ENCODE results near the gene GABBR2. TPM values are rescaled to one million over a fixed set of nuclear protein-coding genes. Genes with fewer than 3 reads are reported as not detected.
"Not testable (repeated sequence)": the region's sequence is repeated elsewhere in the genome, so short reads cannot be mapped to it uniquely, and the experiment has no call there.

Gene GABBR2
- total RNA-seq, 1 donor from 2014 or later: not detected

- Mint-ChIP-seq H3K27me3 (ENCODE audit: low read depth) (no peaks in the 10 kb centered on the region), H3K4me1 (ENCODE audit: low read depth) (no peaks in the 10 kb centered on the region), H3K36me3 (ENCODE audit: low read depth) (no peaks in the 10 kb centered on the region), H3K9me3 (no peaks in the 10 kb centered on the region), H3K4me3 (ENCODE audit: low read depth) (no peak overlapping the region), H3K27ac (no peak overlapping the region)
- intact Hi-C loops (cut with micrococcal nuclease): no loop called here
- DNase-seq (ENCODE audit: low spot score): no peak
Observed at GRCh38 chr9:98506422-98507054, 202.2 kb downstream of the GABBR2 start.

- Mint-ChIP-seq H3K27ac (no peak overlapping the region), H3K36me3 (ENCODE audit: low read depth) (no peaks in the 10 kb centered on the region), H3K4me3 (ENCODE audit: low read depth) (no peak overlapping the region), H3K27me3 (ENCODE audit: low read depth) (no peaks in the 10 kb centered on the region), H3K4me1 (ENCODE audit: low read depth) (no peaks in the 10 kb centered on the region), H3K9me3 (no peaks in the 10 kb centered on the region)
- no peak for DNase-seq (ENCODE audit: low spot score)
- intact Hi-C loops (cut with micrococcal nuclease): no loop called here
Observed at GRCh38 chr9:98504298-98505282, 204.1 kb downstream of the GABBR2 start.

DNA sequence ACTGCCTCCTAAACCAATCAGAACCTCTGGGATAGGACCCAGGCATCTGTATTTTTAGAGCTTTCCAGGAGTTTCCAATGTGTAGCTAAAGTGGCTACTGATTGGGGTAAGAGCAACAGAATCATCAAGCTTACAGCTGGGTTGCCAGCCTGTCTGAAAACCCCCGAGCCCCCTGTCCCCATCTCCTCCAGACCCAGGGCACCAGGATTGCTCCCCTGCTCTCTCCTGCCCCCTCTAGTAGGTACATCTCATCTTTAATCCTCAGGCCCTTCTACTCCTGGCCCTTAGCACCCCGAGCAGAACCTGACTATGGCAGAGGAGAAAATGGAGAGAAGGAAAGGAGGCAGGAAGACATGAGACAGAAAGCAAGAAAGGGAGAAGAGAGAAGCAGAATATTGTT is 204.9 kb downstream of the GABBR2 start:
- no peak overlapping the region for H3K27ac Mint-ChIP-seq
- H3K9me3 Mint-ChIP-seq: no peaks in the 10 kb centered on the region
- no peak for DNase-seq (ENCODE audit: low spot score)
- no peak overlapping the region for H3K4me3 Mint-ChIP-seq (ENCODE audit: low read depth)
- H3K36me3 Mint-ChIP-seq (ENCODE audit: low read depth): no peaks in the 10 kb centered on the region
- intact Hi-C loops (cut with micrococcal nuclease): no loop called here
- no peaks in the 10 kb centered on the region for H3K27me3 Mint-ChIP-seq (ENCODE audit: low read depth)
- H3K4me1 Mint-ChIP-seq (ENCODE audit: low read depth): no peaks in the 10 kb centered on the region

DNA sequence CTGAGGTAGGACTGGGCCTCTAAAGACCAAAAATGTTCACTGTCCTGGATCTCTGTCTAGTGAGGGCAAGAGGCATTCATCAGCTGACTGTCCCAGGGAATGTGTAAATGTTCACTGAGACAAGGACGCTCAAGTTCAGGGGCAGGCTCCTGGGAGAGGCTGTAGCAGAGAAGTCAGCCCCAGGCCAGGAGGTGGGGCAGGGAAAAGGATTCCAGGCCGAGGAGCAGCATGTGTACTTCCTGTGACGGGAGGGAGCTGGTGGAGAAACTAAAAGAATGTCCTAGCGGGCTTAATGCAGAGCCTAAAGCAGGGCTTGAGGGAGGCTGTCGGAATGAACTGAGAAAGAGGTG is 205.8 kb downstream of the GABBR2 start:
- H3K9me3 Mint-ChIP-seq: no peaks in the 10 kb centered on the region
- H3K36me3 Mint-ChIP-seq (ENCODE audit: low read depth): no peaks in the 10 kb centered on the region
- no peak for DNase-seq (ENCODE audit: low spot score)
- intact Hi-C loops (cut with micrococcal nuclease): no loop called here
- no peak overlapping the region for H3K4me3 Mint-ChIP-seq (ENCODE audit: low read depth)
- H3K27me3 Mint-ChIP-seq (ENCODE audit: low read depth): no peaks in the 10 kb centered on the region
- no peak overlapping the region for H3K27ac Mint-ChIP-seq
- no peaks in the 10 kb centered on the region for H3K4me1 Mint-ChIP-seq (ENCODE audit: low read depth)

- Mint-ChIP-seq H3K4me3 (ENCODE audit: low read depth) (no peak overlapping the region), H3K4me1 (ENCODE audit: low read depth) (no peaks in the 10 kb centered on the region), H3K9me3 (no peaks in the 10 kb centered on the region), H3K36me3 (ENCODE audit: low read depth) (no peaks in the 10 kb centered on the region), H3K27me3 (ENCODE audit: low read depth) (no peaks in the 10 kb centered on the region), H3K27ac (no peak overlapping the region)
- intact Hi-C loops (cut with micrococcal nuclease): no loop called here
- DNase-seq (ENCODE audit: low spot score): no peak
Observed at GRCh38 chr9:98502311-98502975, 206.3 kb downstream of the GABBR2 start.

GRCh38 chr9:98501819-98502218 is 206.9 kb downstream of the GABBR2 start:
- H3K9me3 Mint-ChIP-seq: no peaks in the 10 kb centered on the region
- no peaks in the 10 kb centered on the region for H3K4me1 Mint-ChIP-seq (ENCODE audit: low read depth)
- no peaks in the 10 kb centered on the region for H3K36me3 Mint-ChIP-seq (ENCODE audit: low read depth)
- intact Hi-C loops (cut with micrococcal nuclease): no loop called here
- H3K27ac Mint-ChIP-seq: no peak overlapping the region
- no peak for DNase-seq (ENCODE audit: low spot score)
- no peak overlapping the region for H3K4me3 Mint-ChIP-seq (ENCODE audit: low read depth)
- H3K27me3 Mint-ChIP-seq (ENCODE audit: low read depth): no peaks in the 10 kb centered on the region

DNA sequence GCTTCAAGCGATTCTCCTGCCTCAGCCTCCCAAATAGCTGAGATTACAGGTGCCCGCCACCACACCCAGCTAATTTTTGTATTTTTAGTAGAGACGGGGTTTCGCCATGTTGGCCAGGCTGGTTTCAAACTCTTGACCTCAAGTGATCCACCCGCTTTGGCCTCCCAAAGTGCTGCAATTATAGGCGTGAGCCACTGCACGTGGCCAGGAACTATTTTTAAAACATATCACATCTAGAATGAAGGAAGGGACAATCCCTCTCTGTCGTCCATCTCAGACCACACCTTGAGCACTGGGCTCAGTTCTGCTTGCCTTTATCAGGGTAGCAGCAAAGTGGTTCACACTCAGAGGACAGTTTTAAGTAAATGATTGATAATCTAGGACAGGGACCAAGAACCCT is 207.5 kb downstream of the GABBR2 start:
- DNase-seq (ENCODE audit: low spot score); H3K9me3 Mint-ChIP-seq; intact Hi-C loops (cut with micrococcal nuclease); H3K36me3 Mint-ChIP-seq (ENCODE audit: low read depth); H3K4me3 Mint-ChIP-seq (ENCODE audit: low read depth); H3K4me1 Mint-ChIP-seq (ENCODE audit: low read depth); H3K27me3 Mint-ChIP-seq (ENCODE audit: low read depth); H3K27ac Mint-ChIP-seq: not testable (repeated sequence)

GRCh38 chr9:98500337-98500919 is 208.3 kb downstream of the GABBR2 start:
- no peaks in the 10 kb centered on the region for H3K4me1 Mint-ChIP-seq (ENCODE audit: low read depth)
- no peak overlapping the region for H3K4me3 Mint-ChIP-seq (ENCODE audit: low read depth)
- no peaks in the 10 kb centered on the region for H3K36me3 Mint-ChIP-seq (ENCODE audit: low read depth)
- no peak for DNase-seq (ENCODE audit: low spot score)
- no peaks in the 10 kb centered on the region for H3K27me3 Mint-ChIP-seq (ENCODE audit: low read depth)
- intact Hi-C loops (cut with micrococcal nuclease): no loop called here
- no peaks in the 10 kb centered on the region for H3K9me3 Mint-ChIP-seq
- no peak overlapping the region for H3K27ac Mint-ChIP-seq

- Mint-ChIP-seq H3K27me3 (ENCODE audit: low read depth) (peaks cover 1% of the 10 kb centered on the region), H3K4me1 (ENCODE audit: low read depth) (no peaks in the 10 kb centered on the region), H3K4me3 (ENCODE audit: low read depth) (no peak overlapping the region), H3K27ac (no peak overlapping the region), H3K36me3 (ENCODE audit: low read depth) (no peaks in the 10 kb centered on the region), H3K9me3 (no peaks in the 10 kb centered on the region)
- DNase-seq (ENCODE audit: low spot score): no peak
- intact Hi-C loops (cut with micrococcal nuclease): no loop called here
Observed at GRCh38 chr9:98495530-98495929, 213.2 kb downstream of the GABBR2 start.

GRCh38 chr9:98494852-98495251 is 213.9 kb downstream of the GABBR2 start:
- Mint-ChIP-seq H3K27me3 (ENCODE audit: low read depth) (peaks cover 1% of the 10 kb centered on the region), H3K4me1 (ENCODE audit: low read depth) (no peaks in the 10 kb centered on the region), H3K36me3 (ENCODE audit: low read depth) (no peaks in the 10 kb centered on the region), H3K4me3 (ENCODE audit: low read depth) (no peak overlapping the region), H3K27ac (no peak overlapping the region), H3K9me3 (no peaks in the 10 kb centered on the region)
- no peak for DNase-seq (ENCODE audit: low spot score)
- intact Hi-C loops (cut with micrococcal nuclease): no loop called here

DNA sequence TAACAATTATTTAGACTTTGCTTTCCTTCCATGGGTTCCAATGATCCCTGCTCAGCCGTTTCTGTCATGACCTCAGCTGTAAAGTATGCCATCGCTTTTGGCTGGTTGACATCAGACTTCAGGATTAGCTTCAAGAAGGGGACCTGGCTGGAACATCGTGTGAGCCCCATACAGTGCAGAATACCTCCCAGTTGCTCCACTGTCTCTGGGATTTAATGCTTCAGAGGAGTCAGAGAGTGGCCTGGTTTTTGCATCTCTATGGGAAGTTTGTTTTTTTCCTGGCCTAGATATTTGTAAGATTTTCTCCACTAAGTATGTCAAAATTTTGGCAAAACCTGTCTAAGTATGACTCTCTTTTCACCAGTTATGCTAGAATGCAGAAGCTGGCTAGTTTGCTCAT is 216.9 kb downstream of the GABBR2 start:
- Mint-ChIP-seq H3K27me3 (ENCODE audit: low read depth) (peaks cover 1% of the 10 kb centered on the region), H3K27ac (no peak overlapping the region), H3K4me3 (ENCODE audit: low read depth) (no peak overlapping the region), H3K9me3 (no peaks in the 10 kb centered on the region), H3K36me3 (ENCODE audit: low read depth) (no peaks in the 10 kb centered on the region), H3K4me1 (ENCODE audit: low read depth) (no peaks in the 10 kb centered on the region)
- intact Hi-C loops (cut with micrococcal nuclease): no loop called here
- no peak for DNase-seq (ENCODE audit: low spot score)

DNA sequence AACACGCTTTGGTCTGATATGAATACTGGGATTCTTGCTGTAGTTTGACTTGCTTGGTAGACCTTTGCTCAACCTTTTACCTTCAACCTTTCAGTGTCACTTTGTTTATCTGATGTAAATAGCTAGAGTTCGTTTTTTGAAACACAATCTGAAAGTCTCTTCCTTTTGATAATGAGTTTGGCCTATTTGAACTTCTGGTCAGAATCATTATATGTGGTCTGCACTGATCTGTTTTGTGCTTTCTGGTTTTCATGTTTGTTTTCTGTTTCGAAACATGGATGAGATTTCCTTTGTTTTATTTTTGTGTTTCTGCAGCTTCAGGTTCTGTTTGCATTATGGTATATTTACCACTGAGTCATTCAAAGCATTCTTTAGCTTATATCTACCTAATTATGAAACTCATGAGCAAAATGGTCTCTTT is 217.5 kb downstream of the GABBR2 start:
- Mint-ChIP-seq H3K27ac (no peak overlapping the region), H3K4me1 (ENCODE audit: low read depth) (no peaks in the 10 kb centered on the region), H3K9me3 (no peaks in the 10 kb centered on the region), H3K36me3 (ENCODE audit: low read depth) (no peaks in the 10 kb centered on the region), H3K4me3 (ENCODE audit: low read depth) (no peak overlapping the region), H3K27me3 (ENCODE audit: low read depth) (peaks cover 1% of the 10 kb centered on the region)
- DNase-seq (ENCODE audit: low spot score): no peak
- intact Hi-C loops (cut with micrococcal nuclease): no loop called here

All from activated T-helper 2 cell treated with anti-CD3 and anti-CD28 coated beads, Interferon-gamma antibody, Interleukin-2, Interleukin-4, amounts not matched to agents 10 μg/mL and 5 μg/mL and 100 μg/mL, durations not matched to agents 14 hours and 24 hours and 36 hours (primary cell).